Parathyroid adenoma (tissue), 2 donors: ENCODE data around the gene SLC52A3.
"Not testable (repeated sequence)": the region's sequence is repeated elsewhere in the genome, so short reads cannot be mapped to it uniquely, and the experiment has no call there.

Source experiments
- H2AFZ ChIP-seq: fragments of 300-600 bp; sonication (generic); one replicate; pipeline ENCODE4 v1.7.0; 2017; ENCODE audit warnings: antibody characterized with exemption, mild to moderate bottlenecking
- H3K27ac ChIP-seq: fragments of 300-600 bp; sonication (generic); one replicate; pipeline ENCODE4 v1.7.0; 2017
- H3K27me3 ChIP-seq: fragments of 300-600 bp; sonication (generic); one replicate; pipeline ENCODE4 v1.7.0; 2017; ENCODE audit warnings: low read length; ENCODE audit not compliant: control insufficient read depth, insufficient read depth
- H3K36me3 ChIP-seq: fragments of 300-600 bp; sonication (generic); one replicate; pipeline ENCODE4 v1.7.0; 2017; ENCODE audit warnings: low read length; ENCODE audit not compliant: control insufficient read depth, insufficient read depth
- H3K4me1 ChIP-seq: fragments of 300-600 bp; sonication (generic); one replicate; pipeline ENCODE4 v1.7.0; 2017; ENCODE audit warnings: control low read depth
- H3K4me2 ChIP-seq: fragments of 300-600 bp; sonication (generic); one replicate; pipeline ENCODE4 v1.7.0; 2017; ENCODE audit warnings: low read length
- H3K4me3 ChIP-seq: fragments of 300-600 bp; sonication (generic); one replicate; pipeline ENCODE4 v1.7.0; 2017; ENCODE audit warnings: low read depth, low read length
- H3K79me2 ChIP-seq: fragments of 300-600 bp; sonication (generic); one replicate; pipeline ENCODE4 v1.7.0; 2017; ENCODE audit warnings: control low read depth
- H3K9ac ChIP-seq: fragments of 300-600 bp; sonication (generic); one replicate; pipeline ENCODE4 v1.7.0; 2017; ENCODE audit warnings: mild to moderate bottlenecking
- H3K9me3 ChIP-seq: fragments of 300-600 bp; sonication (generic); one replicate; pipeline ENCODE4 v1.7.0; 2017; ENCODE audit warnings: low read length; ENCODE audit not compliant: control insufficient read depth
- CTCF ChIP-seq: fragments of 300-600 bp; sonication (generic); IDR thresholded peaks from one replicate; pipeline ENCODE4 v1.7.0; 2017; ENCODE audit warnings: antibody characterized with exemption, mild to moderate bottlenecking
- donor health status: primary hyperparathyroidism.

Gene SLC52A3

GRCh38 chr20:768426-768978, at the start of gene SLC52A3:
SLC52A3 (minus strand) TSS chr20:768500; CDS start chr20:765774, 2,726 bp downstream.
- no peaks in the 10 kb centered on the region for H3K36me3 ChIP-seq
- peak within 1 kb of the TSS; percentile 56 for H2AFZ ChIP-seq
- H3K4me3 ChIP-seq = no peak within 1 kb of the TSS
- no peaks in the 10 kb centered on the region for H3K27me3 ChIP-seq
- H3K27ac ChIP-seq = peak within 1 kb of the TSS; percentile 39
- no peak within 1 kb of the TSS for H3K9ac ChIP-seq
- no peaks in the 10 kb centered on the region for H3K4me1 ChIP-seq
- no peaks in the 10 kb centered on the region for H3K79me2 ChIP-seq
- H3K4me2 ChIP-seq = no peak within 1 kb of the TSS
- no peaks in the 10 kb centered on the region for H3K9me3 ChIP-seq
- TF ChIP-seq CTCF = peak; percentile 58

- H2AFZ ChIP-seq = no peak overlapping the region
- H3K4me1 ChIP-seq = peaks cover 8% of the 10 kb centered on the region
- no peaks in the 10 kb centered on the region for H3K36me3 ChIP-seq
- H3K4me2 ChIP-seq = no peak overlapping the region
- no peak overlapping the region for H3K4me3 ChIP-seq
- no peaks in the 10 kb centered on the region for H3K79me2 ChIP-seq
- no peak overlapping the region for H3K9ac ChIP-seq
- TF ChIP-seq CTCF = peak; percentile 100
- no peak overlapping the region for H3K27ac ChIP-seq
- no peaks in the 10 kb centered on the region for H3K9me3 ChIP-seq
- H3K27me3 ChIP-seq = no peaks in the 10 kb centered on the region
These were observed 47.8 kb upstream of the SLC52A3 start for GRCh38 chr20:815914-816606.

- H2AFZ ChIP-seq = no peak overlapping the region
- no peak for TF ChIP-seq CTCF
- no peaks in the 10 kb centered on the region for H3K27me3 ChIP-seq
- H3K27ac ChIP-seq = no peak overlapping the region
- no peaks in the 10 kb centered on the region for H3K9me3 ChIP-seq
- H3K4me3 ChIP-seq = no peak overlapping the region
- no peaks in the 10 kb centered on the region for H3K79me2 ChIP-seq
- peaks cover 2% of the 10 kb centered on the region for H3K4me1 ChIP-seq
- H3K9ac ChIP-seq = no peak overlapping the region
- H3K4me2 ChIP-seq = no peak overlapping the region
- no peaks in the 10 kb centered on the region for H3K36me3 ChIP-seq
These were observed 46.9 kb upstream of the SLC52A3 start for GRCh38 chr20:815226-815625.

- no peak for TF ChIP-seq CTCF
- H3K4me2 ChIP-seq = no peak overlapping the region
- H3K4me3 ChIP-seq = no peak overlapping the region
- H2AFZ ChIP-seq = no peak overlapping the region
- no peak overlapping the region for H3K27ac ChIP-seq
- no peak overlapping the region for H3K9ac ChIP-seq
- no peaks in the 10 kb centered on the region for H3K27me3 ChIP-seq
- no peaks in the 10 kb centered on the region for H3K36me3 ChIP-seq
- no peaks in the 10 kb centered on the region for H3K79me2 ChIP-seq
- no peaks in the 10 kb centered on the region for H3K9me3 ChIP-seq
- H3K4me1 ChIP-seq = no peaks in the 10 kb centered on the region
These were observed 45.1 kb upstream of the SLC52A3 start for GRCh38 chr20:813390-813789.

- H3K27me3 ChIP-seq, H3K9ac ChIP-seq, H3K27ac ChIP-seq, H3K9me3 ChIP-seq, H3K4me1 ChIP-seq, H3K4me3 ChIP-seq, H3K4me2 ChIP-seq, H3K36me3 ChIP-seq, H3K79me2 ChIP-seq, H2AFZ ChIP-seq: not testable (repeated sequence)
These were observed 44.1 kb upstream of the SLC52A3 start for GRCh38 chr20:812435-812814.

GRCh38 chr20:811776-812434, 43.6 kb upstream of the SLC52A3 start:
- not testable (repeated sequence) for H3K36me3 ChIP-seq, H3K4me3 ChIP-seq, H3K27ac ChIP-seq, H3K79me2 ChIP-seq, H3K4me1 ChIP-seq, H3K27me3 ChIP-seq, H3K9ac ChIP-seq, H3K4me2 ChIP-seq, H2AFZ ChIP-seq, H3K9me3 ChIP-seq
